ENCODE measurements around the gene ATAT1.
A peak's percentile ranks its signal among the peaks of the same experiment; 100 is the strongest.
"Not testable (repeated sequence)": the region's sequence is repeated elsewhere in the genome, so short reads cannot be mapped to it uniquely, and the experiment has no call there.

ATAT1 gene

DNA sequence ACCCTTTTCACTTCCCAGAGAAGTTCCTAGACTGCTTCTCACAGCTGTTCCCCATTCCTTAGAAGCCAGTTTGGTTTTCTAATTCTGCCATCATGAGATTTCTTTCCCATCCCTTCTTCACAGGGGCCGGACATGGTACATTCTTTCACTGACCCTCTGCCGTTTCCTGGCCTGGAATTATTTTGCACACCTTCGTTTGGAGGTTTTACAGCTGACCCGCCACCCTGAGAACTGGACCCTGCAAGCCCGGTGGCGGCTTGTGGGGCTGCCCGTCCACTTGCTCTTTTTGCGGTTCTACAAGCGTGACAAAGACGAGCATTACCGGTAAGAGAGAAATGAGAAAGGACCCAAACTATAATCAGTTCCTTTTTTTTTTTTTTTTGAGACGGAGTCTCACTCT lies 24.5 kb downstream of the ATAT1 start:
- ATAC-seq = no peak

DNA sequence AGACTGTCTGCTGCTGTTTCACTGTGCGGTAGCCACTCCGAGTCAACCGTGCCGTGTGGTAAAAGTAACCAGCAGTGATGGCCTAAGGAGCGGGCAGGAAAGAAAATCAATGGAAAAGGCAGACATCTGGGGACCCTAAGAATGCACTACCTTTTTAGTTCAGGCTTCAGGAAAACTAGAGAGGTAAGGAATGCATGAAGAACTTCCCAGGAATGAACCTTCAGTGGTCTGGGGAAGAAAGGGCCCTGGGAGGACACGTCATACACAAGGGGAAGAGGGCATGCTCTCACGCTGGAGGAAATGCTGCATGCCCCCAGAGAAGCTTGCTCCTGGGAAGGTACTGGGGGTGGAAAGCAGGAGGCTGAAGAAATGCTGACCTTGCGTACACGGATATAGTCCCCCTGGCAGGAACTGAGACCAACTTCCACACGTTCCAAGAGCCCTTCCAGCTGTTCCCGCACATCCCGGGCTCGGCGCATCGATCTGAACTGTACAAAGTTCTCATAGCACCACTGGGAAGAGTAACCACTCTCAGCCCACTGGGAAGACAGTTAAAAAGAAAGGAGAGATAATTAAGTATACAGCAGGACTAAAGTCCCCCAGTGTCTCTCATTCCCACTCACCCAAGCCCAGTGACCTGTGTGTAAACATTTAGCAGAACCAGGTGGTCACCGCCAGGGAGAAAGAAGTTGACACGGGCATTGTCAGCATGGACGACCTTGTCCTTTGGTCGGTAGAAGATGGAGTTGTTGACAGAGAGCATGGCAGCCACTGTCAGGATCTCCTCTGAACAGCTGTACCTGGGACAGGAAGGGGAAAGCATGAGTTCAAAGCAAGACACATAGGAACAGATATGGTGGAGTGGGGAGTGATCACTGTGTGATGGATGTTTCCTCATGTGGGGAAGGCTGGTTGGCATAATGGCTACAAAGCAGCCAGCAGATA lies 28.4 kb downstream of the ATAT1 start:
- no peak for ATAC-seq

DNA sequence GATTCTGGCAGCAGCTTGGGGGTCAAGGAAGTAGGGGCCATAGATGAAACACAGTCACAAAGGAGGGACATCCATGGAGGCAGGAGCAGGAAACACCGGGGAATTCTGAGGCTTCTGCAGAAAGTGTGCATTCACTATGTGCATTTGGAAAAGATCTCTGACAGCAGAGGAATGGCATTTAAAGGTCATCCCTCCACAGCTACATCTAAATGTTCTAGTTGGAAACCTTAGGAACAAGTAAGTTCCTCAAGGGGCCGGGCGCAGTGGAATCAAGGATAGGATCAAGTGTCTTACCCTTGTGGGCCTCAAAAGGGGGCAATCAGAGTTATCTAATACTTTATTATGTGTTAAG lies 29.0 kb downstream of the ATAT1 start:
- ATAC-seq = no peak

DNA sequence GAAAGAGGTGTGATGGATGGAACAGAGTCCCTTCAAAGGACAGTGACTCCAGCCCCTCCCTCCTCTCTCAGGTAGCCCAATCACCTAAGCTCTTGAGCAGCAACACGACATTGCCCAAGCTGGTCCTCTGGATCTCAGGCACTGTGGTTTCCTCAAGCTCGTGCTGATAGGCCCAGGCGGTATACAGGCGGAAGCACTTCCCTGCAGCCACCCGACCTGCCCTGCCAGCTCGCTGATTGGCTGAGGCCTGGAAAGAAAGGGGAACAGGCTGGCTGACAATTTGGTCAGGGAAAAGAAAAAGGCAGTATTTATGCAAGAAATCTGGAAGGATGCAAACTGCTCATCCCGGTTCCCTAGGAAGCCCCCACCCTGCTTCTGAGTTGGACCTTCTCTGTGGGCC lies 29.8 kb downstream of the ATAT1 start:
- no peak for ATAC-seq

DNA sequence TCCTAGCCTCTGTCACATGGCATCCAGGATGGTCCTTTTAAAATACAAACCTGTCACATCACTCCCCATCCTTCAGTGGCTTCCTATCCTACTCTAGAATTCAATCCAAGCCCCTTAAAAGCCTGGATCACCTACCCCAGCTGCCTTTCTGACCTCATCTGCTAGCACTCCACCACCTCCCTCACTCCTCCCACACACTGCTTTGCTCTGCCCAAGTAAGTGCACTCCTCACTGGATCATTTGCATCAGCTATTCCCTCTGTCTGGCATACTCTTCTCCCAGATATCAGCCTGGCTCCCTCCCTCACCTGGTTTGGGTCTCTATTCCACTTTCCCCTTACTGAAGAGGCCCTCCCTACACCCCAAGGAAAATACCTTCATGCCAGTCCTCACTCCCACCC lies 30.8 kb downstream of the ATAT1 start:
- no peak for ATAC-seq

DNA sequence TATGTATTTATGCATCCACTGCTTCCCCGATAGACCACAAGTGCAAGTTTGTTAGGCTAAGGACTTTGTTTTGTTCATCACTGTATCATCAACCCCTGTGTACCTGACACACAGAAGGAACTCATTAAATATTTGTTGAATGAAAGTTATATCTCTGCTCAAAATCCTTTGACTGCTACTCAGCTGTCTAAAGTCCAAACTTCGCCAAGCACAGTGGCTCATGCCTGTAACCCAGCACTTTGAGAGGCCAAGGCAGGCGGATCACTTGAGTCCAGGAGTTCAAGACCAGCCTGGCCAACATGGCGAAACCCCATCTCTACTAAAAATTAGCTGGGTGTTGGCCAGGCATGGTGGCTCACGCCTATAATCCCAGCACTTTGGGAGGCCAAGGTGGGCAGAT lies 31.2 kb downstream of the ATAT1 start:
- ATAC-seq = not testable (repeated sequence)

DNA sequence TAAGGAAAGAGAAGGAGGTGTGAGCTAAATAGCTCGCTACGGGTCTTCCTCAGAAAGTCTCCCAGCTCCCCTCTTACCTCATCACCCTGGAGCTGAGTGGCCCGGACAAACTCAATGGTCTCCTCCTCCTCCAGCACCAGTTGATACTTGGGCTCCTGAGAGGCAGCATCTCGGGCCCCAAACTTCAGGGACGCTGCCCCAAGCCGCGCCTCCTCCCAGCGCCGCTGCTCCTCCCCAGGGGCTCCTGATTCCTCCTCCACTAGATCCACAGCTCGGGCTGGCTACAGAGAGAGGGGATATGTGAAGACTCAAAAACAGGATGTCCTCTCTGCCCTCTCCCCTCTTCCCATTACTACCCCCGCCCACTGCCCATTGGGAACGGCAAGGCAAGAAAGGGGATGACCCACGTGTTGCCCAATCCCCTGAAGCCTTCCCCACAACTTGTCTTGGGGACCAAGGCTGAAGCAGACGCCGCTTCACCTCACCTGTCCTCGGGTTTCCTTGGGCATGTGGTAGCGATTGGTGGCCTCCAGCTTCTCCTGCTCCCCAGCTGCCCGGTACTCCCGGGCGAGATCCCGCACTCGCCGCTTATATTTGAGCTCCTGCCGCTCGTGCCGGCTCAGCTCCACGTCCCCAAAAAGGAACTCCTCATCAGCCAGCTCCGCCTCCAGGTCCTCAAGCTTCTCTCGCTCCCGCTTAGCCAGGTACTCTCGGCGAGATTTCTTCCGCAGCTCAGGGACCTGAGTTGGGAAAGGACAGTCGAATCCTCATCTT lies 38.5 kb downstream of the ATAT1 start:
- no peak for ATAC-seq

DNA sequence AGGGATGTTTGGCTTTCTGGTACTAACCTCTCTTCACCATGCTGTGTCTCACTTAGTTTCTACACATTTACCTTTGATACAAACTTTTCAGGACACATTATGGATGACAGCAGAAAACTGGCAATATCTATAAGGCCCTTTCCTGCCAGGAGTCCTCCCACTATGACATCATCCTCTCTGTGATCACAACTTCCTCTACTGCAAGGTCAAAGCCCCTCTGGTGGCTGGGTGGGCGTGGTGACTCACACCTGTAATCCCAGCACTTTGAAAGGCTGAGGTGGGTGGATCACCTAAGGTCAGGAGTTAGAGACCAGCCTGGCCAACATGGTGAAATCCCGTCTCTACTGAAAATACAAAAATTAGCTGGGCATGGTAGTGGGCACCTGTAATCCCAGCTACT lies 39.6 kb downstream of the ATAT1 start:
- ATAC-seq = peak; percentile 48 to 56

DNA sequence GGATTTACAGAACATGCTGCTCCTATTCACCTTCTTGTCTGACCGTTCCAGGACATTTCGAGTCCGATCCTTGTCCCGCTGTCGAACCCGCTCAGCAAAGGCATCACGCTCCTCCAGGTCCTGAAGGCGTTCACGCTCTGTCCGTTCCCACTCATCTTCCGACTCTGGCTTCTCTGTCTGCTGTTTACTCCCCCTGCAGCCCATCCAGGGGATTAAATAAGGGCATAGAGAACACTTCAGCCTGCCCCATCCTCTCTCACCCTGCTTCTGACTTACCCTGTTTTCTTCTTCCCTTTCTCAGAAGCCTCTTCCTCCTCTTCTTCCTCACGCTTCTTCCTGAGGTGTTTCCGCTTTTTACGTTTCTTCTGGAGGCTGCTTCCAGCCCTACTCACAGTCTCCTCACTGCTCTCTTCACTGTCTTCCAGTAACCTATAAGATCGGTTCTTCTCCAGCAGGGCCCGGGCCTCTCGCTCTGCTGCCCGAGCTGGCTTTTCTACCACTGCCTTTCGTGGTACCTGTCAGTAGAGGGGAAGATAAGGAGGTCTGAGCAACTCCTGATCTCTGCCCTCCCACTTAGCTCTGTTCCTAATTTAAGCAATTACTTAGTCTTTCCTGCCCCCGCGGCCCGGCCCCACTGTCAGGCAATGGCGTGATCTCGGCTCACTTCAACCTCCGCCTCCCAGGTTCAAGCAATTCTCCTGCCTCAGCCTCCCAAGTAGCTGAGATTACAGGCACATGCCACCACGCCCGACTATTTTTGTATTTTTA lies 44.3 kb downstream of the ATAT1 start:
- ATAC-seq = no peak

DNA sequence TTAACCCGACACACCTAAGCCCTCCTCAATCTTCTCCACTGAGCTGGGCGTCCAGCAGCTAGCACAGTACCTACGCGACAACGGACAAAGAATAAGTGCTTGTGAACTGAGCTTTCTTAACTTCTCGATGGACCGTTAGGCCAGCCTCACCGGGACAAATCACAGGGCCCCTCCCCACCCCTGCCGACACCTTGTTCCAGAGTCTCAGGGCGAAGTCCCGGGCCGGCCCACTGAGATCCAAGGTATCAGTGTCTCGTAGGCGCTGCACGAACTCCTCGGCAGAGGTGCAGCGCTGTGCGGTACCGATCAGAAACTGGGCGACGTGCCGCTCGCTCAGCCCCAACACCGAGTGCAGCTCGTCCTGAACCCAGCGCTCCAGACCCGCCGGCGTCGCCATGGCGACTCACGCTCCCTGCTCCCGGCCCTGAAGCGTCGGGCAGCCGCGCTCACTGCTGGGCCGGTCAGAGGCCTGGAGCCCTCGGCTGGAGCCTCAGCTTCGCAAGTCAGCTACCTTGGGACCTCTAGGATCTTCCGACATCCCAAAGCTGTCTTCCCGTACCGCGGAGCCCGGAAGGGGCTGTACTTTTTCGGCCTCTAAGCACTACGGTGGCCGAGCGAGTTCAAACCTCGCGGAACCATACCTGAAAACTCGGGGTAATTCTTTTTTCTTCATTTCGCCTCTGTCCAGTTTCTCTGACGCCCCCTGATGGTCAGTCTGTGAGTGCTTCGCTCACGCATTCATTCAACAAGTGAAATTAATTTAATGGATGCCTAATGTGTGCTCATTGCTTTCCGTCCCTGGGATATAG lies 46.0 kb downstream of the ATAT1 start, which contains the start of gene DHX16:
DHX16 (minus strand) TSS at position 562 of the 809 bp plus-strand sequence; CDS start at position 397, 165 bp downstream.
- peak; percentile 75 to 77 for ATAC-seq

DNA sequence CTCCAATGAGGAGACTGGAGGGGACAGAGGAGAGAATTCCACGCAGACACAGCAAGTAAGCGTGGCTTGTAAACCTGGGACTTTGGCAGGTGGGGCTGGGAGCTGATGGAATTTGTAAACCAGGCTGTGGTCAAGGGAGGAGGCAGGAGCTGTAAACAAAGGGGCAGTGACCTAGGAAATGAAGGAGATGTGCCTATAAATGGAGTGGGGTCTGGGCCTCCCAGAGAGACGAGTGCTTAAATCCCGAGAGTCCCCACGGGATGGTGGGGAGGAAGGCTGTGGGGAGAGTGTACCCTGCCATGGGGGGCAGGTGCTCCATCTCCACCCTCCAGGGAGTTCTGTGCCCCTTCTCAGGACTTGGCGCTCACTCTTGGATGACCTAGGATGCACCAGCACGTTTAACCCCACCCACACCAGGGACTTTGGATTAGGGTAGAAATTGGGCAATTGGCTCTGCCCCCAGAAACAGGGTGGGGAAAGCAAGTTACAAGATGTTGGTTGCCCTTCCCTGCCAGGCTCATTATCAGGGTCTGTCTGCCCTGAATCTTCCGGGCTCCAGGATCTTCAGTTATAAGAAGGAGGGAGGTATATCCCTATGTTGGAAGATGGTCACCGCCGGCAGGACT lies 50.1 kb downstream of the ATAT1 start:
- no peak for ATAC-seq

DNA sequence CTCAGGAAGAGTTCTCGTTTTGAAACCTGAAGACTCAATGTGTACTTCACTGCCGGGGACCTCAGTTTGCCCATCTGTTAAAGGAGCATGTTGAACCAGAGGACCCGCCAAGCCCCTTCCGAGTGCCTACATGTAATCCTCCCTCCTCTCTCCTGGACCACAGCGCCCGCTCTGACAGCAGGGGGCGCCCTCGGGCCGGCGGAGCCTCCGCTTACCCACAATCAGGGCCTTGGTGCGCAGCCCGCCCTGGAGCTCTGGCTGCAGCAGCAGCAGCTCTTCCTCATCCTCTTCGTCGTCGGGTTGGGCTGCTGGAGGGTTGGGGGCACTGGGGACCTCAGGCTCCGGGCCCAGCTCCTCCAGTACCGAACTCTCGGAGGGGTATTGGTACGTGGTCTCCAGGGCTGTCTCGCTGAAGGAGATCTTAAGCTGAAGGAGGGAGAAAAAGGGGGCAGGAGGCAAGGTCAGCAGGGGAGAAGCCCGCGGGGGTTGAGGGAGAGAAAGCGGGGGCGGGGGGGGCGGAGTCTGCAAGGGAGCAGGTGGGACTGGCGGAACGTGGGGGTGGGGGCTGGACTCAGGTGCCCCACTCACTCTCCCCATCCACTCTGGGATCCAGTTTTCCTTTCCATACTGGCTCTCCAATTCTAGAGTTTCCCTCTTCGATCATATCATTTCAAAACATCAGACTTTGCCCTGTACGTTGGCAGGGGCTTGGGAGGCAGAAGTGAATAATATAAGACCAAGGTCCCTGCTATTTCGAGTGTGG lies 52.5 kb downstream of the ATAT1 start:
- peak; percentile 42 to 48 for ATAC-seq

DNA sequence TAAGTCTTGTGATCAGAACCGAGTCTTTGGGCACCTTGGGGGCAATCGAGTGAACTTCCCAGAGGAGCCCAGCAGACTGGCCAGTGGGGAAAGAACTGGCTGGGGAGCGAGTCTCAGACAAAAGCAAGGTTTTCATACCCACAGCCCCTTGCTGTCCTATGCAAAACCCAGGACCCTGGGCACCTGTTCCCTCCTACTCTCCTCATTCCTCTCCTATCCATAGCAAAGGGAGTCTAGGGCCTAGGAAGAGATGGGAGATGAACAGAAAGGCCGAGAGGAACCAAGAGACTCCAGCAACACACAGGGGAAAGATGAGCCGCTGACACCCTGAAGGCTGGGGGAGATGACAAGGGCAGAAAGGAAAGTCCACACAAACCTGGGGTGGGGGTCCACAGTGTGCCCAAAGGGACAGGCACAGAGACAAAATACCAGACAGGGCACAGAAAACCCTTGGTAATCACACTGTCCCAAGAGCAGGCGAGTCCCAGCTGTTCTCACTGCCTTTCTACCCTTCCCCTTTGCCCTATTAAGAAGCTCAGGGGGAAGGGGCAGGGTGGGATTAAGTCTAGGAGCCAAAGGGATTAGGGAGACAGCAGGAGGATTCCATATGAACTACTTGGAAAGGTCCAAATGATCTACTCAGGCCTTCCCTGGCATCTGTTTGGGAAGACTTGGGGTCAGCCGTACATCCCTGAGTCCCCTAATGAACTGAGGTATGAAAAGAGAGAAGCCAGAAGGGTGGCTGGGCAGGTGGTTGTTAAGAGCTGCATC lies 53.3 kb downstream of the ATAT1 start:
- no peak for ATAC-seq

DNA sequence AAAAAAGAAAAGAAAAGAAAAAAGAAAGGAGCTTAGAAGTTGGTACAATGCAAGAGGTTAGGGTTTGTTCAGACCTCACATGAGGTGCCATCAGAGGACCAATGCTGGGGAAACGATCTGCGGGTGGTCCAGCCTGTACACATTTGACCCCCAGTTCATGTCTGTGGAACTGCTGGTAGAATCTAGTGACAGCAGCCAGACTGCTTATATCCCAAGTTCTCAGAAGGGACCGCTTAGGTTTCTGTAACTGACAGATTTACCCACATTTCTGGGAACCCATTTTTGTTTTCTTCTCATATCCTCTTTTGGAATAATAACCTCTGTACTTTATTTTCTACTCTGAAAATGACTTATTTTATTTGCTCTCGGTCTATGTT lies 55.1 kb downstream of the ATAT1 start:
- peak in 1 of 2 donors; percentile 1 for ATAC-seq

DNA sequence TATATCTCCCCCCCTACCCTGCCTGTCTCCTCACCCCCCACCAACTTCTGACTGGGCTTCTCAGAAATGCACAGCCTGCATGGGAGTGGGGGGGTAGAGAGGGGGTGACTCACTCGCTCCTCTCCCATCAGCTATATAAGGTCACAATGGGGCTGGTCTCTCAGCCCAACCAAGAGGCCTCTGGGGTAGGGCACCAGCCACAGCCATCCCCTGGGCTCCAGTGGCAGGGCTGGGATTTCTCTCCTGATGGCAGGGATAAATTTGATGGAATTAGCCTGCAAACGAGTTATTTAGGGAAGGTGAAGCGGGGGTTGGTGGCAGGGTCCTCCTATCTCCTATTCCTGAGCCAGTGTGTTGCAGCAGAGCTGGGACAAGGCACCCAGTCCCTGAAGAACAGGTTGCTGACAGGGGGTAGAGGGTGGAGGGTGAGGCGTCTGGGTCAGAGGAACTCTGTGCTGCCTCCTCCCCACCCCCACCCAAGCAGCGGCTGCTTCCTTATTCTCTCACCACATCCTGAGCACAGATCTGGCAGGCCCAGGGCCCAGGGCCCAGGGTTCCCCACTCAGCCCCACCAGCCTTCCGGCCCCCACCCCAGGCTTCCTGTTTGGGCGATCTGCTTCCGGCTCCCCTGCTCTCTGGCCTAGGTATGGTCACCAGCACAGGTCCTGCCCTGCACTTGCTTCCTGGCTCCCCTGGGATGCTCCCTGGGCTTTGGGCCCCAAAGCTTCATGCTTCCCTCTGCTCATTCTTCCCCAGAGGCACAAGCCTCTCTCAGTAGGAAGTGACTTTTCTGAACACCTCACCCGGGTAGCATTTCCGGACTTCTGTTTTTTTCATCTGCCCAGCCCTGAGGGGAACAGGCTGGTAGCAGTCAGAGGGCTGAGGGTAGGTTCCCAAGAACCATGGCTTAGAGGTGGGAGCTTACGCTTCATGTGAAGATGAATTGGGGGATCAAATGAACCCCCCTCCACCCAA lies 55.8 kb downstream of the ATAT1 start:
- ATAC-seq = peak; percentile 73 to 77

DNA sequence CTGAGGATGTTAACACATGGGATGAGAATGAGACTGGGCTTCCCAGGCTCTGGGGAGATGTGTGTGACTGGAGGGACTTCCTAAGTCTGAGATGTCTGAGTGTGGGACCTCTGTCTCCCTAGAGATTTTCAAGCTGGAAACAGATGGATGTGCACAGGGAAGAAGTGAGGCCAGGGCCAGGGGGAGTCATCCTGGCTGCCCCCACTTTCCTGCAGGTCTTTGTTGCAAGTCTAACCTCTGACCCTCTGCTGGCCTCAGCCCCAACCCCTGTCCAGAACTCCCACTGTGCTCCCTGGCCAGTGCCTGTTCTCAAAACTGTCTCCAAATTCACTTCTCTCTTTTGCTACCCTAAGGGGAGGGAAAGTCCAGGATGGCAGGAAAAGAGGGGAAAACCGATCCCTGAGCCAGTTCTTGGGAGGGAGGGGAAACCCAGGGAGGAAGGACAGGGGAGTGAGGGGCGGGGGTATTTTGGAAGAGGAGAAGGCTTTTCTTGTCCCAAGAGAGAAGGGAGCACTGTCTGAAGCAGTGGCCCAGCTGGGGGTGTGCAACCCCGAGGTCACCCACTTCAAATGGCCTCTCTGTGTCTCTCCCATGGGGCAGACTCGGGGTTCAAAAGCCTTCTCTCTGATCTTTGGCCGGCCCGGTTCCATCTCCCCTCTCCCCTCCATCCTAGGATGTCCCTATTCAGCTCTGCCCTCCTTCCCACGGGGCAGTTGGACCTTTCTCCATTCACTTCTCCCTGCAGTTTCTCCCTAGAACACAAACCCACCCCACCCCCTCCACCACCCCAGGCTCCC lies 56.7 kb downstream of the ATAT1 start:
- ATAC-seq = no peak

DNA sequence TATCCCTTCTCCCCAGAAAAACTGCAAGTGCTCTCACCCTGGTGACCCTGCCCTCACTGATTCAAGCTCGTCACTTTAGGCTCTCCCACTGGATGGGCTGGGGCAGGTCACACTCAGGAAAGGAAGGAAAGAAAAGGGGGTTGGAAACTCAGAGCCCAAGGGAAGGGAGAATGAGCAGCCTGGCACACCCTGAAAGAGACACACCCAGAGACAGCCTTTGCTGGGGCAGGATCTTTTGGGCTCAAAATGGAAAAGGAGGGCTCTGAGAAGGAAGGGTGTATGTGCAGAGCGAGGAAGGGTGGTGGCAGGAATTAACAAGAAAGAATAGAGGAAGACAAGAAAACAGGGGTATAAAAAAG lies 57.3 kb downstream of the ATAT1 start:
- no peak for ATAC-seq

Measured in activated CD4-positive, CD25-positive, alpha-beta regulatory T cell treated with anti-CD3 and anti-CD28 coated beads, Interleukin-2, amount 50 U/mL, for 24 hours (primary cell).